ENCODE measurements around the gene FIZ1.

The FIZ1 gene

DNA sequence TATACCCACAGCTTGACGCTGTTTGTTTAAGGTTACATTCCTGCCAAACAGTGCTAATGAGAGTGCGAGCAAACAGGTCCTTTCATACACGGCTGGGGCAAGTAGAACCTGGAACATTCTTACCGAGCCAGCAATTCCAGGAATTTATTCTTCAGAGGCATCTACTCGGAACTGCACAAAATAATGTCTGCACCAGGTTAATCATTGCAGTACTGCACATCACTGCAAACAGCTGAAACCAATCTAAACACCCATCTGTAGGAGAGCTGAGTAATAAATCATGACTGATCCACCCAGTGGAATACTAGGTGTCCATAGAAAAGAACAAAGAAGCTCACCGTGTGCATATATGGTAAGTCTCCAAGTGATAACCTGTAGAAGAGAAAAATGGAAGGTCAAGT lies 17.5 kb downstream of the FIZ1 start:
- DNase-seq (ENCODE audit: extremely low spot score): no peak
- CTCF ChIA-PET: no interaction called here
- POLR2A ChIA-PET: interaction anchor here (1.3 to 2.7 kb wide), 4 partner anchors 18 to 68 kb away, joined by 3 to 26 read pairs (median 10); partner anchors contain the start of genes FIZ1, ZNF524 and ZNF865

GRCh38 chr19:55581145-55581822 lies 18.0 kb downstream of the FIZ1 start:
- TF ChIP-seq SP1 (IDR thresholded peaks at IDR 0.05) (no peak), PKNOX1 (IDR thresholded peaks at IDR 0.05) (peak; percentile 39; the same call in 1 of the 2 replicates)
- ChIA-PET POLR2A (interaction anchor here (0.6 to 2.7 kb wide), 14 partner anchors 10 to 73 kb away, joined by 3 to 26 read pairs (median 4); partner anchors contain the start of genes FIZ1, ZNF524 and ZNF865), CTCF (interaction anchor here (1.2 kb wide), 1 partner anchor 77 kb away, joined by 3 read pairs; no protein-coding TSS in a partner anchor)
- no peak for DNase-seq (ENCODE audit: extremely low spot score)

More for the DNA sequence above, 17.5 kb downstream of the FIZ1 start:
- TF ChIP-seq BHLHE40 (IDR thresholded peaks at IDR 0.05; ENCODE audit: borderline replicate concordance) (no peak), CTBP1 (IDR thresholded peaks at IDR 0.05; ENCODE audit: borderline replicate concordance) (no peak), FOXM1 (IDR thresholded peaks at IDR 0.05; ENCODE audit: borderline replicate concordance) (no peak), NFRKB (IDR thresholded peaks at IDR 0.05) (no peak), TARDBP (IDR thresholded peaks at IDR 0.05) (no peak), FOXA1 (IDR thresholded peaks at IDR 0.05) (no peak), ARNT (IDR thresholded peaks at IDR 0.05) (no peak), ZNF384 (IDR thresholded peaks at IDR 0.05) (no peak), HDGF (IDR thresholded peaks at IDR 0.05; ENCODE audit: borderline replicate concordance) (no peak), ELF4 (IDR thresholded peaks at IDR 0.05) (no peak), LEF1 (IDR thresholded peaks at IDR 0.05; ENCODE audit: borderline replicate concordance) (no peak), PKNOX1 (IDR thresholded peaks at IDR 0.05) (no peak), SP1 (IDR thresholded peaks at IDR 0.05) (no peak), FOXK2 (IDR thresholded peaks at IDR 0.05) (no peak), SUZ12 (IDR thresholded peaks at IDR 0.05) (no peak), L3MBTL2 (conservative IDR thresholded peaks at IDR 0.05) (no peak)

GRCh38 chr19:55580628-55581144 lies 18.6 kb downstream of the FIZ1 start, which contains the start of gene ZNF579:
TSS of gene ZNF579 (minus strand) at chr19:55580848. CDS start at chr19:55579639, 1,209 bp downstream.
- CTCF ChIA-PET: interaction anchor here (1.2 kb wide), 1 partner anchor 77 kb away, joined by 3 read pairs; no protein-coding TSS in a partner anchor
- peak; percentile 83 for DNase-seq (ENCODE audit: extremely low spot score)
- TF ChIP-seq FOXM1 (IDR thresholded peaks at IDR 0.05; ENCODE audit: borderline replicate concordance): peak; percentile 36; the same call in 1 of the 2 replicates
- TF ChIP-seq SP1 (IDR thresholded peaks at IDR 0.05): no peak
- POLR2A ChIA-PET: interaction anchor here (0.6 to 2.7 kb wide), 15 partner anchors 10 to 74 kb away, joined by 3 to 26 read pairs (median 3); partner anchors contain the start of genes FIZ1, ZNF524 and ZNF865

- ChIA-PET CTCF (interaction anchor here (1.2 kb wide), 1 partner anchor 76 kb away, joined by 3 read pairs; no protein-coding TSS in a partner anchor), POLR2A (interaction anchor here (0.6 to 2.7 kb wide), 11 partner anchors 9 to 74 kb away, joined by 3 to 26 read pairs (median 4); partner anchors contain the start of genes FIZ1, ZNF524 and ZNF865)
- no peak for DNase-seq (ENCODE audit: extremely low spot score)
- TF ChIP-seq SUZ12 (IDR thresholded peaks at IDR 0.05) (no peak), SP1 (IDR thresholded peaks at IDR 0.05) (no peak), L3MBTL2 (conservative IDR thresholded peaks at IDR 0.05) (no peak)
Observed at GRCh38 chr19:55579766-55580621, 19.3 kb downstream of the FIZ1 start.

DNA sequence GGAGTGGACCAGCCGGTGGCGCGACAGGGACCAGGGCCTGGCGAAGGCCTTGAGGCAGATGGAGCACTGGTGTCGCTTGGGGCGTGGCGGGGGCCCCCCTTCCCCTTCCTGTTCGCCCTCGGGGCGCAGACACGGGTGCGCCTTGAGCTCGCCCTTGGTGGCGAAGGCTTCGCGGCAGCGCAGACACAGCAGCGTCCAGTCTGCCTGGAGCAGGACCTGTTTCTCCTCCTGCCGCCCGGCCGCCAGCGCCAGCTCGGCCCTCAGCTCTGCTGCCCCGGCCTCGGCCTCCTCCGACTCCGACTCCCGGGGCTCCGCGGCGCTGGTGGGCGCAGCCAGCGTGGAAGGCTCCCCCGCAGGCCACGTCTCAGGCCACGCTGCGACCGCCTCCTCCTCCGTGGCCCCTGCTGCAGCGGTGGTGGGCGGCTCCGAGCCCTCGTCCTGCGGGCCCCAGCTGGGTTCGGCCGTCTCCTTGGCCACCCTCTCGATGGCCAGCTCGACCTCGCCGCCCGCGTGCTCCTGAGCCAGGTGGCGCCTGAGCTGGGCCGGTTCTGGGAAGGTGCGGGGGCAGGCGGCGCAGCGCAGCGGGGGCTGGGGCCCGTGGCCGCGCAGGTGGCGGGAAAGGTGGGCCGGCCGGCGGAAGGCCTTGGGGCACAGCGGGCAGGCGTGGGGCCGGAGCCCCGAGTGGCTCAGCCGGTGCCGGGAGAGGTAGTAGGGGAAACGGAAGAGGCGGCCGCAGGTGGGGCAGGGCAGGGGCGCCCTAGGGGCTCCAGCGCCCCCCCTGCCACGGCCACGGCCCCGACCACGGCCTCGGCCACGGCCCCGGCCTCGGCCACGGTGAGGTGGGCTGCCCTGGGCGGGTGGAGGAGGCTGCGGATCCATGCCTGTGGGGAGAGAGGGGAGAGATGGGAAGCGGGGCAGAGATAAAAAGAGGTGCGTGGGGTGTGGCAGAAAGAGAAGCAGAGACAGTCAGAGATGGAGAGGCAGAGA lies 20.3 kb downstream of the FIZ1 start:
- DNase-seq (ENCODE audit: extremely low spot score): no peak
- ChIA-PET CTCF (no interaction called here), POLR2A (no interaction called here)
- TF ChIP-seq L3MBTL2 (conservative IDR thresholded peaks at IDR 0.05) (no peak), NFRKB (IDR thresholded peaks at IDR 0.05) (no peak), FOXA1 (IDR thresholded peaks at IDR 0.05) (no peak), ELF4 (IDR thresholded peaks at IDR 0.05) (no peak), BHLHE40 (IDR thresholded peaks at IDR 0.05; ENCODE audit: borderline replicate concordance) (no peak), FOXK2 (IDR thresholded peaks at IDR 0.05) (no peak), PKNOX1 (IDR thresholded peaks at IDR 0.05) (no peak), TARDBP (IDR thresholded peaks at IDR 0.05) (no peak), HDGF (IDR thresholded peaks at IDR 0.05; ENCODE audit: borderline replicate concordance) (no peak), ARNT (IDR thresholded peaks at IDR 0.05) (no peak), SP1 (IDR thresholded peaks at IDR 0.05) (no peak), ZNF384 (IDR thresholded peaks at IDR 0.05) (no peak), SUZ12 (IDR thresholded peaks at IDR 0.05) (no peak)

All from HEK293T (cell line).